ENCODE data around the gene PIK3IP1. TPM values are rescaled to one million over a fixed set of nuclear protein-coding genes. Genes with fewer than 3 reads are reported as not detected.
A peak's percentile ranks its signal among the peaks of the same experiment; 100 is the strongest.

The PIK3IP1 gene
- polyA plus RNA-seq, 1 experiment: 11.8 TPM

DNA sequence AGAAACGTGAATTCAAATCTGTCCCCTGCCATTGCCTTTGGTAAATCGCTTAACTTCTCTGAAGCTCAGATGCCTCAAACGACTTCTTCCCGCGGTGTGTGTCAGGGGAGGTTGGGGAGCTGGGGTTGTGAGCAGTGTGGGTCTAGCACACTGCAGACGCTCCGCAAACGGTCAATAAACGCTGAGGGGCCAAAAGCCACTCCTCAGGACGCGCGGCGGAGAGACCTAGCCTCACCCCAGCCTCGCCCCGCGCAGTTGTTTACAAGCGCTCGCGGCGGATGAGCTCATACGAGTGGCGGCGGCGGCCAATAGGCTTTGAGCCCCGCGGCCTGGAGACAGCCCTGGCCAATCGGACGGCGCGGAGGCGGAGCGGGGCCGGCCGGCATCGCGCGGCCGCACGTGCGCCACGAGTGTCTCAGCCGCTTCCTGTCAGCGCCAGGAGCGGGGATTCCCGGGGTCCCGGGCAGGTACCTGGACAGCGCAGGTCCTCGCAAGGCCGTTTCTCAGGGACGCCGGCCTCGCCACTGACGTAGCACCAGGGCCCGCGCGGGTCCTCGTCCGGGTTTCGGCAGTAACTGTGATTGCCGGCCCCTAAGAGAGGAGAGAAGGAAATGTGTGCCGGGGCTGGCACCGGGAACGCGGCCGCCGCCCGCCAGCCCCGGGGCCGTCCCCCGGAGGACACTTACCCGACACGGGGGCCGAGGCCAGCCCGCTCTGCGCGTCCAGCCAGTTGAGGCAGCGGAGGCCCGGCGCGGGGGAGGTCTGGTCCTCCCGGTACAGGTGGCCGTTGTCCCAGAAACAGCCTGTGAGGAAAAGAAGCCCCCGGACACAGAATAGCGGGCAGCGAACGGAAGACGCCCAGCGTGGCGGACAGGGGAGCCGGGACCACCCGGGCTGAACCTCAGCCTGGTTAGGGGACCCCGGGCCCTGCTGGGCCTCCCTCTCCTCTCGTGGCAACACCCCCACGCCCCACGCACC lies 1.5 kb downstream of the PIK3IP1 start:
- no peaks in the 10 kb centered on the region for H3K27me3 ChIP-seq (ENCODE audit: control insufficient read depth, insufficient read depth, low read length)
- CTCF ChIA-PET: interaction anchor here (0.9 to 14.0 kb wide), 7 partner anchors 10 to 183 kb away, joined by 3 to 143 read pairs (median 4); partner anchors contain the start of genes LIMK2 and SELENOM
- peak; percentile 49 for DNase-seq (ENCODE audit: low read depth)
- POLR2A ChIA-PET: interaction anchor here (0.6 to 0.7 kb wide), 2 partner anchors 50 to 128 kb away, joined by 3 to 9 read pairs; no protein-coding TSS in a partner anchor
- H3K4me3 ChIP-seq (ENCODE audit: low read depth, low read length): peak overlapping the region; percentile 37
- no peak for TF ChIP-seq CTCF (IDR thresholded peaks at IDR 0.05; ENCODE audit: insufficient read depth, low read depth, low read length)
- H3K36me3 ChIP-seq (ENCODE audit: control insufficient read depth, insufficient read depth, low read length): peaks cover 5% of the 10 kb centered on the region; the same call in 1 of the 2 replicates

DNA sequence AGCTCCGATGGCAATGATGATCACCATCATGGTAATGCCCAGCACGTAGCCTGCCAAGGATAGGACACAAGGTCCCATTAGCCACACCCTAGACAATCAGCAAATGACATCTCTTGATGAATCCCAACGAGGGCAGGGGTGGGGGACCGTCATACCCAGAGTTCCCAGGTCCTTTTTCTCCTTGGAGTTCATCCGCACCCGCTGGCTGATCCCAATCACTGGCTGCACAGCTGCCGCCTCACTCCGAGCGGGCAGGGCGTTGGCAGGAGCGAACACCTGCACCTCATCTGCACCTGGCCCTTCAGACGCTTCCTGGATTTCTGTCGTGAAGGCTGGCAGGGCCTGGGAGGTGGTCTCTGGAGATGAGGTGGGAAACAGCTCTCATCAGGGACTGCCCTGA lies 2.9 kb downstream of the PIK3IP1 start:
- TF ChIP-seq CTCF (IDR thresholded peaks at IDR 0.05; ENCODE audit: insufficient read depth, low read depth, low read length): no peak
- no peak overlapping the region for H3K4me3 ChIP-seq (ENCODE audit: low read depth, low read length)
- POLR2A ChIA-PET: no interaction called here
- peaks cover 9% of the 10 kb centered on the region for H3K36me3 ChIP-seq (ENCODE audit: control insufficient read depth, insufficient read depth, low read length)
- DNase-seq (ENCODE audit: low read depth): no peak
- no peaks in the 10 kb centered on the region for H3K27me3 ChIP-seq (ENCODE audit: control insufficient read depth, insufficient read depth, low read length)
- CTCF ChIA-PET: interaction anchor here (1.4 to 3.2 kb wide), 2 partner anchors 14 to 17 kb away, joined by 3 to 14 read pairs; no protein-coding TSS in a partner anchor

DNA sequence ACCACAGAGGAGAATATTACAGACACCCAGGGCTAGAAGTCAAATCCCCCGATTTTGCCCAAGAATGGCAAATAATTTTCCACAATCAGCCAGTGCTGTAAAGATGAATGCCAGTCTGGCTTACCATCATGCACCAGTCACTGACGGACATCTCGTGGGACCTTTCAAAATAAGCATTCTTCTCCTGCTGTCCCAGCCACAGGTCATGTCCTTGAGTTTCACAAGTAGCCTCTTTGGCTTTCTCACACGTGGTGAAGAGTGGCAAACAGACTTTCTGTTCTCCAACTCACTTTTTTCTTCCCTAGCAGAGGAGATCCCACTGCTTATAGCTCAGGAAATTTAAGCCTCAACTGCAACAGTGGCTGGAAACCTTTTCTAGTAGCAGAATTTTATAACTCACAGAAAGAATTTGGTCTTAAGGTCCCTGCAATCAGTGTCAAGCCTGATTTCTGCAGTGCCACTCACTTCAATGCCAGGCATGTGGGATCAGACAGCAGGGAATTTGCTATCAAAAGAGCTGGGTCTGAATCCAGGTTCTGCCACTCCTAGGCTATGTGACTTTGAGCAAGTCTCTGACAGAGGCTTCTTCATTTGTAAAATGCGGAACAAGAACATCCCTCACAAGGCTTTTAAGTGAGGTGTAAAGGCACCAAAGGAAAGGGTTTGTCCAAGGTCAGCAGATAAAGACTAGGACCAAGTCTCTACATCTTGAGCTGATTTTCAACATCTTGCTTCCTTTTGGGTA lies 3.6 kb downstream of the PIK3IP1 start:
- Histone ChIP-seq H3K27me3 (ENCODE audit: control insufficient read depth, insufficient read depth, low read length) (no peaks in the 10 kb centered on the region), H3K36me3 (ENCODE audit: control insufficient read depth, insufficient read depth, low read length) (peaks cover 10% of the 10 kb centered on the region), H3K4me3 (ENCODE audit: low read depth, low read length) (no peak overlapping the region)
- no peak for DNase-seq (ENCODE audit: low read depth)
- no peak for TF ChIP-seq CTCF (IDR thresholded peaks at IDR 0.05; ENCODE audit: insufficient read depth, low read depth, low read length)
- ChIA-PET CTCF (interaction anchor here (0.6 to 3.2 kb wide), 3 partner anchors 13 to 442 kb away, joined by 3 to 14 read pairs (median 3); no protein-coding TSS in a partner anchor), POLR2A (no interaction called here)

DNA sequence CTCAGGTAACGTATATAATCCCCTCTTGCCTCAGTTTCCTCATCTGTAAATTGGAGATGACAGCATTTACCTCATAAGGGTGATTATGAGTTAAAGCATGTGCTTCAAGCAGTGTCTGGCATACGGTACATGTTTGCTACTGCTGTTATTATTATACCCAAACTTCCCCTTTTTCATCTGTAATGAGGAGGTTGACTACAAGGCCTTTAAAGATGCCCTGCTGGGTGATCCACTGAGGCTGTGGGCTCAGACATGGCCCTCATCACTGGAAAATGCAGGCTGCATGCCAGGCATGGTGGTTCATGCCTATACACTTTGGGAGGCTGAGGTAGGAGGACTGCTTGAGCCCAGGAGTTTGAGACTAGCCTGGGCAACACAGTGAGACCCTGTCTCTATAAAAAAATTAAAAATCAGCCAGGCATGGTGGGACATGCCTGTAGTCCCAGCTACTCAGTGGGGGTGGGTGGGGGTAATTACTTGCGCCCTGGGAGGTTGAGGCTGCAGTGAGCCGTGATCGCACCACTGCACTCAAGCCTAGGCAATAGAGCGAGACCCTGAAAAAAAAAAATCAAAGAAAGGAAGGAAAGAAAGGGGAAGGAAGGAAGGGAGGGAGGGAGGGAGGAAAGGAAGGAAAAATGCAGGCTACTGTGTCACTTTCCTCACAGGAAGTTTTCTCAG lies 4.3 kb downstream of the PIK3IP1 start:
- Histone ChIP-seq H3K4me3 (ENCODE audit: low read depth, low read length) (no peak overlapping the region), H3K36me3 (ENCODE audit: control insufficient read depth, insufficient read depth, low read length) (peaks cover 10% of the 10 kb centered on the region), H3K27me3 (ENCODE audit: control insufficient read depth, insufficient read depth, low read length) (no peaks in the 10 kb centered on the region)
- ChIA-PET CTCF (interaction anchor here (0.6 to 3.2 kb wide), 3 partner anchors 13 to 443 kb away, joined by 3 to 14 read pairs (median 3); no protein-coding TSS in a partner anchor), POLR2A (no interaction called here)
- TF ChIP-seq CTCF (IDR thresholded peaks at IDR 0.05; ENCODE audit: insufficient read depth, low read depth, low read length): no peak
- no peak for DNase-seq (ENCODE audit: low read depth)

Data from BJ (cell line).